Activated naive CD8-positive, alpha-beta T cell treated with anti-CD3 and anti-CD28 coated beads, Interleukin-2, amount 10 ng/mL, durations not matched to agents 7 days and 5 days (primary cell): ENCODE measurements around the gene ASB17. TPM values are rescaled to one million over a fixed set of nuclear protein-coding genes. Genes with fewer than 3 reads are reported as not detected.
"Not testable (repeated sequence)": the region's sequence is repeated elsewhere in the genome, so short reads cannot be mapped to it uniquely, and the experiment has no call there.

Source experiments
- ATAC-seq: fragments of 150-1000 bp; cut with Tn5 transposase; one replicate; pipeline ENCODE4 v1.10.0; 2021; ENCODE audit warnings: low read depth, moderate library complexity
- POLR2A ChIA-PET: fragments of 350-600 bp; sonication (Branson Sonifier 250); formaldehyde crosslinking; loops from one replicate; lab custom pipeline; 2021; ENCODE audit warnings: antibody characterized with exemption; lab: Charles Lee
- DNase-seq: peaks from one replicate; pipeline ENCODE4 v3.0.0; 2021
- H3K27ac Mint-ChIP-seq: one replicate; pipeline ENCODE4 v1.8.0; 2022; ENCODE audit warnings: mild to moderate bottlenecking, mixed read lengths
- H3K27me3 Mint-ChIP-seq: one replicate; pipeline ENCODE4 v1.8.0; 2022; ENCODE audit warnings: mild to moderate bottlenecking, moderate library complexity, mixed read lengths
- H3K36me3 Mint-ChIP-seq: one replicate; pipeline ENCODE4 v1.8.0; 2021; ENCODE audit warnings: mild to moderate bottlenecking, mixed read lengths
- H3K4me1 Mint-ChIP-seq: one replicate; pipeline ENCODE4 v1.8.0; 2021; ENCODE audit warnings: mixed read lengths
- H3K4me3 Mint-ChIP-seq: one replicate; pipeline ENCODE4 v1.8.0; 2022; ENCODE audit warnings: mild to moderate bottlenecking, moderate library complexity, mixed read lengths
- H3K9me3 Mint-ChIP-seq: one replicate; pipeline ENCODE4 v1.8.0; 2021; ENCODE audit warnings: mixed read lengths
- total RNA-seq, 2 experiments: library from RNA; stranded (reverse); gene quantifications; one replicate each; pipeline ENCODE4 v1.2.3, GENCODE V29; 2021

Gene ASB17, protein sequence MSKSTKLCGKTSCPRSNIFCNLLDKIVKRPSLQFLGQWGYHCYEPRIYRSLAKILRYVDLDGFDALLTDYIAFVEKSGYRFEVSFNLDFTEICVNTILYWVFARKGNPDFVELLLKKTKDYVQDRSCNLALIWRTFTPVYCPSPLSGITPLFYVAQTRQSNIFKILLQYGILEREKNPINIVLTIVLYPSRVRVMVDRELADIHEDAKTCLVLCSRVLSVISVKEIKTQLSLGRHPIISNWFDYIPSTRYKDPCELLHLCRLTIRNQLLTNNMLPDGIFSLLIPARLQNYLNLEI
- total RNA-seq: not detected

DNA sequence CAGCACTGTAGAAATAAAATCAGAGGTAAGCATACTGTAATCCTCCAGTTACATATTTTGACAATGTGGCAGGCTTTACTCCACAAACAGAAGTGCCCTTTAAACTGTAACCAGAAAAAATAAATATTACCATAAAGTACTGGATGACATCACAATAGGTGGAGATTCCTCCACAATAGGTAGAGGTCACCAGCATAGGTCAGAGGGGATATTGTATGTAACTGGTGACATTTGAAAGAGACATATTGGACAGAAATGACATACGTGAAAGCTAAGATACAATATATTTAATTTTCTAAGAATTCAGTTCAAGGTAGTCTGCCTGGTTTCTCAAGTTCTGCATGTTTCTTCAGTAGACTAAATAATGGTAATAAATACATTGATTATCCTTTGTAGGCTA lies at the start of gene ASB17:
Gene ASB17 (minus strand): TSS at position 101 of the 400 bp plus-strand sequence. CDS start 113 bp downstream, outside the sequence.
- POLR2A ChIA-PET: no interaction called here

DNA sequence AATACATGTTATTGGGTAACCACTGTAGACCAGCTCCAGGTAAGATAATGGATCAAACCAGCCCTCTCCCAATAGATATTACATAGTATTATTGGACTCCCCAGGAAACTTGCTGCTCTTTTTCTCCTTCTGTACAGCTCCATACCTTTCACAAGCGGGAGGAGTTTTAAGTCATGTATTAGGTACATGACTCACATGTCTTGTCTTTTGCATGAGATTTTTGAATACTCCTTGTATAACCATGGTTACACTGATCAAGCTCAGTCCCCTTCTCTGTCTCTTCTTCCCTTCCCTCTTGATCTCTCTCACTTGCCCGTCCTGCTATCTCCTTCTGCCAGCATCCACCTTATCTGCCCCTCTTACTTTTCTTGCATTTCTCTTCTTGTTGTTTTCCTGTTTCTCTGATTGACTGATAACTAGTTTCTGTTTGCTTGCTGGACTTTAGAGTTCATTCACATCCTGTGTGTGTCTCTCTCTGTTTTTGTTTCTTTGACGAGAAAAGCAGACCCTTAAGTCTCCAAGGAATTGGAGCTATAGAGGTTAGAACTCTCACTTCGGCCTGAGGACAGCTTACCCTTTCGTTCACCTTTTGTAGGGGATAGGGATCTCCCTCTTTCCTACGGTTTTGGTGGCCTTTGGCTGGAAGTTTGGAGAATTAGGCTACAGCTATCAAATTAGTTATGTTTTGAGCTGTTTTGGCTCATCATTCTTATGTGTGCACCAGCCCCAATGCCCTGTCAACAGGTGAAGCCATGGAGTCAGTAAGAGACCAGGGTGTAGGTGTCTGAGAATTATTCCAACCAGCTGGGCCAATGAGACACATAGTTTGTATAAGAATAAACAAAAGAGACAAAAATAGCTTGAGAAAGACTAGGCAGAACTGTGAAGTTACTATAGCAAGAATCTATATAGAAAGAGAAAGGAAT lies 49.0 kb upstream of the ASB17 start:
- no peak overlapping the region for H3K4me3 Mint-ChIP-seq
- no peaks in the 10 kb centered on the region for H3K4me1 Mint-ChIP-seq
- POLR2A ChIA-PET: no interaction called here
- peaks cover 5% of the 10 kb centered on the region for H3K9me3 Mint-ChIP-seq
- no peak for ATAC-seq
- H3K27ac Mint-ChIP-seq: no peak overlapping the region
- H3K36me3 Mint-ChIP-seq: no peaks in the 10 kb centered on the region
- no peak for DNase-seq
- peaks cover 6% of the 10 kb centered on the region for H3K27me3 Mint-ChIP-seq

More for the DNA sequence above, at the start of gene ASB17:
- DNase-seq (no peak), ATAC-seq (no peak)
- Mint-ChIP-seq H3K27me3 (peaks cover 6% of the 10 kb centered on the region), H3K9me3 (peaks cover 2% of the 10 kb centered on the region), H3K4me1 (no peaks in the 10 kb centered on the region), H3K4me3 (no peak within 1 kb of the TSS), H3K27ac (no peak within 1 kb of the TSS), H3K36me3 (no peaks in the 10 kb centered on the region)

DNA sequence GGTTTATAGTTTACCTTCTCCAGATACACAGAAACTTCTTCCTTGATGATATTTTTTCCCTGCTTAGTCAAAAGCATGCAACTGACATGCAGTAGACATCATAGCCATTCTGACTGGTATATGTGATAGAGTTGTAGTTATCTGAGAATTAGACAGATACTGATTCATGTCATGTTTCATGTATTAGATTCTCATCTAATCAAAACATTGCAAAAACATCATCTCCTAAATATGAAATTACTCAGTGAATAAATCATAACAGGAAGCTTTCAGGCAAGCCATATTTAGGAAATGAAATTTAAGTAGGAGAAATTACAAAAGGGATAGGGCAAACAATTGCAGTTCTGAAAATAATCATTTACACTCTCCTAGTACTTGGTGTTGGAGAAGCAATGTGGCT lies 38.4 kb upstream of the ASB17 start:
- no peaks in the 10 kb centered on the region for H3K36me3 Mint-ChIP-seq
- no peak overlapping the region for H3K27ac Mint-ChIP-seq
- no peak for ATAC-seq
- H3K4me1 Mint-ChIP-seq: no peaks in the 10 kb centered on the region
- H3K27me3 Mint-ChIP-seq: peaks cover 3% of the 10 kb centered on the region
- no peak for DNase-seq
- H3K9me3 Mint-ChIP-seq: no peaks in the 10 kb centered on the region
- POLR2A ChIA-PET: no interaction called here
- H3K4me3 Mint-ChIP-seq: no peak overlapping the region

DNA sequence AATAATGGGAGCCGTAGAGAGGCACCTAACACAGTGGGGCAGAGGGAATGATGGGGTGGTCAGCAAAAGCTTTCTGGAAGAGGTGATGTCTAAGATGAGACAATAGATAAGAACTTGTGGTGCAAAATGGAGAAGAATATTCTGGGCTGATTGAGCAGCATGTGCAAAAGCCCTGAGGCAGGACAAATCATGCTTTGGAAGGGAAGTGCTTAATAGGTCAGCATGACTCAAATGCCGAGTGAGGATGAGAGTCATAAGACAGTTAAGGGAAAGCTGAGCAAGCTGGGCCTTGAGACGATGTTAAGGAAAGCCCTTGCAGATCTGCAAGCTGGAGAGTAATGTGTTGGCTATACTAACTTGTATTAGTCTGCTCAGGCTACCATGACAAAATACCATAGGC lies 37.3 kb upstream of the ASB17 start:
- DNase-seq (no peak), ATAC-seq (no peak)
- Mint-ChIP-seq H3K27ac (no peak overlapping the region), H3K27me3 (peaks cover 1% of the 10 kb centered on the region), H3K4me3 (no peak overlapping the region), H3K36me3 (no peaks in the 10 kb centered on the region), H3K9me3 (no peaks in the 10 kb centered on the region), H3K4me1 (no peaks in the 10 kb centered on the region)
- POLR2A ChIA-PET: no interaction called here

DNA sequence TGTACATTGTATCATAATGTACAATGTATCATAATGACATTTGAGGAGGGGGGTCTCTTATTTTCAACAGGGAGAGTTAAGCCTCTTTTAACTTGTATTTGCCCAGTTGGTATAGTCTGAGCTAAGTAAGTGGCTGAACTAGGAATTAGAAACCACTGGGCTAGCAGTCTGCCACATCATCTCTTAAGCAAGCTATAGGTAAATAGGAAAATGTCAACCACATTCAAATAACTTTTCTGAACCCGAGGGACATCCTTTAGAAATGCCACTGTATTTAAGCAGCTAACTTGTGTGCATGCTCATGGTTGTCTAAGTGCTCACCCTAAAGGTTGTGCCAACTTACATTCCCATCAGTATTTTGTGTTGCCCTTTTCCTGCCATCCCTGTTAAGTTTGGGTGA lies 35.5 kb upstream of the ASB17 start:
- DNase-seq (no peak), ATAC-seq (no peak)
- POLR2A ChIA-PET: no interaction called here
- Mint-ChIP-seq H3K4me3 (no peak overlapping the region), H3K9me3 (no peaks in the 10 kb centered on the region), H3K4me1 (no peaks in the 10 kb centered on the region), H3K27me3 (no peaks in the 10 kb centered on the region), H3K27ac (no peak overlapping the region), H3K36me3 (no peaks in the 10 kb centered on the region)

DNA sequence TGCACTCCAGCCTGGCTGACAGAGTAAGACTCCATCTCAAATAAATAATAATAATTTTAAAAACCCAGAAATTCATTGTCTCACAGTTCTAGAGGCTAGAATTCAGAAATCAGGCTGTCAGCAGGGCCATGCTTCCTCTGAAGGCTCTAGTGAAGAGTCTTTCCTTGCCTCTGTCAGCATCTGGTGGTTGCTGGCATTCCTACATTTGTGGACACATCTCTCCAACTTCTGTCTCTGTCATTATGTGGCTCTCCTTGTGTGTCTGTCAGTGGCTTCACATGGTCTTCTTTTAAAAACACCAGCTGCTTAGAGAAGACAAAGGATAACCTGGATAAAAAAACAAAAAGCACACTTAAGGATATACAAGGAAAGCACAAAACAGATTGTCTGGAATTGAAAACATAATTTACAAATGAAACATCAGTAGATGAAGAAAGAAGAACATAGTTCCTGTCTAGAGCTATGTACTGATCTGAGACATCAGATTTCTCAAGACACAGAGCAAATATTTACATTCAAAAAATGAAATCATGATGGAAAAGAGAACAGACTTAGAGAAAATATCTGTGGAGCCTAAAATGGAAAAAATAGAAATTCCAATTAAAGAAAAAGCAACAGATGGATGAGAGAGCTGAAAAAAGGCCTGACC lies 32.7 kb upstream of the ASB17 start:
- H3K27ac Mint-ChIP-seq: no peak overlapping the region
- no peaks in the 10 kb centered on the region for H3K27me3 Mint-ChIP-seq
- no peaks in the 10 kb centered on the region for H3K9me3 Mint-ChIP-seq
- H3K4me1 Mint-ChIP-seq: no peaks in the 10 kb centered on the region
- POLR2A ChIA-PET: no interaction called here
- DNase-seq (no peak), ATAC-seq (no peak)
- no peaks in the 10 kb centered on the region for H3K36me3 Mint-ChIP-seq
- no peak overlapping the region for H3K4me3 Mint-ChIP-seq

DNA sequence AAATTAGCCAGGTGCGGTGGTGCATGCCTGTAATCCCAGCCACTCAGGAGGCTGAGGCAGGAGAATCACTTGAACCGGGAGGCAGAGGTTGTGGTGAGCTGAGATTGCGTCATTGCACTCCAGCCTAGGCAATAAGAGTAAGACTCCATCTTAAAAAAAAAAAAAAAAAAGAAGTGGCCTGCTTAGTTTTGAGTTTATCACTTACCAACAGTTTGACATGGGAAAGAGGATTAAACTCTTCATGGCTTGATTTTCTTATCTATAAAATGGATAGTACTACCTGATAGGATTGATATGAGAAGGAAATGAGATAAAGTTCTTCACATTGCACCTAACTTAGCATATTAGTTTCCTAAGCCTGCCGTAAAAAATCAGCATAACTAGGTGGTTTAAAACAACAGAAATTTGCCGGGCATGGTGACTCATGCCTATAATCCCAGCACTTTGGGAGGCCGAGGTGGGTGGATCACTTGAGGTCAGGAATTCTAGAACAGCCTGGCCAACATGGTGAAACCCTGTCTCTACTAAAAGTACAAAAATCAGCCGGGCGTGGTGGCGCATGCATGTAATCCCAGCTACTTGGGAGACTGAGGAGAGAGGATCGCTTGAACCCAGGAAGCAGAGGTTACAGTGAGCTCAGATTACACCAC lies 32.0 kb upstream of the ASB17 start:
- H3K27ac Mint-ChIP-seq, POLR2A ChIA-PET, H3K4me1 Mint-ChIP-seq, H3K36me3 Mint-ChIP-seq, DNase-seq, H3K4me3 Mint-ChIP-seq, H3K27me3 Mint-ChIP-seq, H3K9me3 Mint-ChIP-seq, ATAC-seq: not testable (repeated sequence)

DNA sequence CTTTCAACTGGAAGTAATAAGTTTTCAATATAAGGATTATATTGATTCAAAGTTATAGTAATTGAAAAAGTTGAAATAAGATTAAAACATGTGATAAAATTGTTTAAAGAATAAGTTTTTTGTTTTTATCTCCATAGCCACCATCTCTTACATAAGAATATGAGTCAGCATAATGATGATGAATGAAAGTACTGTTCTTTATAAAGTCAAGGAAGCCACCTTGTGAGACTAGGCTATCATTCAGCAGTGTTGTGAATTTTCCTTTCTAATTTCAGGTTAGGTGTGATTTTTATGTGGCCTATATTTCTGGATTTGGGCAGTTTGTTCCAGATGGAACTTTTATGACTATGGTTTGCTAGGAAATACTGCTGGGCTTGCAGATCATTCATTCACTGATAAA lies 22.4 kb upstream of the ASB17 start:
- no peak for DNase-seq
- ATAC-seq: no peak
- POLR2A ChIA-PET: no interaction called here
- H3K27me3 Mint-ChIP-seq: peaks cover 3% of the 10 kb centered on the region
- no peaks in the 10 kb centered on the region for H3K36me3 Mint-ChIP-seq
- no peaks in the 10 kb centered on the region for H3K4me1 Mint-ChIP-seq
- no peak overlapping the region for H3K4me3 Mint-ChIP-seq
- H3K9me3 Mint-ChIP-seq: no peaks in the 10 kb centered on the region
- H3K27ac Mint-ChIP-seq: no peak overlapping the region

DNA sequence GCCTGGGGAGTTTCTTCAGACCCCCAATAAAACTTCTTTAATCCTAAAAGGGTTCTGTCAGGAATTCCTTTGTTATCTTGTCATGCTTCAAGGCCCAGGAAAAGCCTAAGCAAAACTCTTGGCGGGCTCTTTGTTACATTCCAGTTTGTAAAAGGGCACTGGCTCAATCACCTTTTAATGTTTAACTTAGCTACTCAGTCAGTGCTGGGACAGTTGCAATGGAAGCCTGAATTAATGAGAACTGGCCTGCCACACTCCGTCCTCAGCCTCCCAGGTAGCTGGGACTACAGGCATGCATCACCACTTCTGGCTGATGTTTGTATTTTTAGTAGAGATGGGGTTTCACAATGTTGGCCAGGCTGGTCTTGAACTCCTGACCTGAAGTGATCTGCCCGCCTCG lies 21.3 kb upstream of the ASB17 start:
- POLR2A ChIA-PET: no interaction called here
- ATAC-seq (no peak), DNase-seq (no peak)
- Mint-ChIP-seq H3K27ac (no peak overlapping the region), H3K27me3 (peaks cover 3% of the 10 kb centered on the region), H3K36me3 (no peaks in the 10 kb centered on the region), H3K4me1 (no peaks in the 10 kb centered on the region), H3K9me3 (no peaks in the 10 kb centered on the region), H3K4me3 (no peak overlapping the region)

DNA sequence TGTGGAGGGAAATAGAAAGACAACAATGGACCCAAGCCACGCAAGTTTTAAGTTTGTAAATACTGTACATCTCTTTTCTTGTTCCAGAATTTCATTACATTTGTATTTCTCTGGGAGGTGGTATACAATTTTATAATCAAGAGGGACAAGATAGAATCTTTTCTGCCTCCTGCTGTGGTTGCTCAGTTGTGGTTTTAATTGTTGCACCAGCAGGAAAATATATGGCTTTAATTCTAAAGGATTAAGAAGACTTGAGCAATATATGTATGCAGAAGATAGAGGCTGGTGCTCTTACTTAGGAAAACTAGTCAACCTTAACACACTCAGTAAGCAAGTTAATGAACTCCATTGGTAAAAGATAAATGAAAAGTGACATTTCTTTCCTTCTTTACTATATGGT lies 19.8 kb upstream of the ASB17 start:
- Mint-ChIP-seq H3K4me3 (no peak overlapping the region), H3K27me3 (peaks cover 3% of the 10 kb centered on the region), H3K9me3 (no peaks in the 10 kb centered on the region), H3K27ac (no peak overlapping the region), H3K36me3 (no peaks in the 10 kb centered on the region), H3K4me1 (no peaks in the 10 kb centered on the region)
- no peak for DNase-seq
- ATAC-seq: no peak
- POLR2A ChIA-PET: no interaction called here

DNA sequence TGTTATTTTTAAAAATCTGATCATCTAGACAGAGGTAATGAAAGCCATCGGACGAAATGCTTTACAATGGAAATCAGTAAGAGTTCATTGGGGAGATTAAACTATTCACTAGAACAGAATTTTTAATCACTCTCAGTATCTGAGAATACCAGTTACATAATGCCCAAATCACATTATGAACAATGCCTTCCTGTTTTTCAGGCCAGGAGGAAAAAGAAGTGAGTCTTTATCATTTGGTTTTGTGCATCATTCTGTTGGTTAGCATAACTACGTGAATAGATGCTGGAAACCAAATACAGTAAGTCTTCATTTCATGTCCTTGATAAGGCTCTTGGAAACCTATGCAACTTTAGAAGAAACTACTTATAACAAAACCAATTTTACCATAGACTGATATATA lies 18.0 kb upstream of the ASB17 start:
- Mint-ChIP-seq H3K4me3 (no peak overlapping the region), H3K4me1 (no peaks in the 10 kb centered on the region), H3K36me3 (no peaks in the 10 kb centered on the region), H3K27ac (no peak overlapping the region), H3K9me3 (peaks cover 5% of the 10 kb centered on the region), H3K27me3 (no peaks in the 10 kb centered on the region)
- no peak for DNase-seq
- ATAC-seq: no peak
- POLR2A ChIA-PET: no interaction called here

DNA sequence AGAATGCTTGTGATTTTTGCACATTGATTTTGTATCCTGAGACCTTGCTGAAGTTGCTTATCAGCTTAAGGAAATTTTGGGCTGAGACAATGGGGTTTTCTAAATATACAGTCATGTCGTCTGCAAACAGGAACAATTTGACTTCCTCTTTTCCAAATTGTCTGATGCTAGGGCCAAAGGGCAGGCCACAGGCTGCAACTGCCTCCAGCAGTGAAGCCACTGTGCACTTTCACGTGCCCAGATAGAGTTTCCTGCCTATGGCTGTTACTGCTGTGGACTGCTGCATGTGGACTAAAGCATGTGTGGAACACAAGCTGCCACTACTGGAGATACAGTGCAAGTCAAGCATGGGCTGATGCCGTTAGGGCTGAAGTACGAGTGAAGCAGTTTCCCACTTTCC lies 10.8 kb upstream of the ASB17 start:
- H3K36me3 Mint-ChIP-seq, H3K4me3 Mint-ChIP-seq, DNase-seq, H3K9me3 Mint-ChIP-seq, H3K27ac Mint-ChIP-seq, H3K27me3 Mint-ChIP-seq, H3K4me1 Mint-ChIP-seq, ATAC-seq, POLR2A ChIA-PET: not testable (repeated sequence)

DNA sequence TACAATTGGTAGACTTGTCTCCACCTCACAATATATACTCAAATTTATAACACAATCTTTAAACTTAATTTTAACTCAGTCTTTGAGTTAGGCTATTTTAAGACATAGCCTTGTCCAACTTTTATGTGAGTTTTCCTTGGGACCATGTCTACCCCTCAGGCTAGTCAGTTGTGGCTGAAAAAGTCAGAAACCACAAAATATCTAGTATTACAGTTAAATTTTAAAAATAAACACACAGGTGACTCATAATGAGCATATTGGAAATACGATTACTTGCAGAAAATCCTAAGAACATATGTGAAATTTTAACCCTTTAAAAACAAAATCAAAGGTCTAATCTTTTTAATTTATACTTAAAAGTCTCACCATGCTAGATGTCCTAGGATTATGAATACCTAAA lies 4.8 kb upstream of the ASB17 start:
- H3K27me3 Mint-ChIP-seq: no peaks in the 10 kb centered on the region
- H3K36me3 Mint-ChIP-seq: no peaks in the 10 kb centered on the region
- DNase-seq (no peak), ATAC-seq (no peak)
- no peak overlapping the region for H3K27ac Mint-ChIP-seq
- POLR2A ChIA-PET: no interaction called here
- H3K4me1 Mint-ChIP-seq: no peaks in the 10 kb centered on the region
- peaks cover 2% of the 10 kb centered on the region for H3K9me3 Mint-ChIP-seq
- H3K4me3 Mint-ChIP-seq: no peak overlapping the region
